NCI-H748 treated with DMSO at 0.1 percent for 48 hours (cell line): ENCODE results near the gene ZNF462.

ENCODE experiments used
- DNase-seq: peaks from one replicate; lab custom pipeline; 2025; lab: John Stamatoyannopoulos, UW

The ZNF462 gene

DNA sequence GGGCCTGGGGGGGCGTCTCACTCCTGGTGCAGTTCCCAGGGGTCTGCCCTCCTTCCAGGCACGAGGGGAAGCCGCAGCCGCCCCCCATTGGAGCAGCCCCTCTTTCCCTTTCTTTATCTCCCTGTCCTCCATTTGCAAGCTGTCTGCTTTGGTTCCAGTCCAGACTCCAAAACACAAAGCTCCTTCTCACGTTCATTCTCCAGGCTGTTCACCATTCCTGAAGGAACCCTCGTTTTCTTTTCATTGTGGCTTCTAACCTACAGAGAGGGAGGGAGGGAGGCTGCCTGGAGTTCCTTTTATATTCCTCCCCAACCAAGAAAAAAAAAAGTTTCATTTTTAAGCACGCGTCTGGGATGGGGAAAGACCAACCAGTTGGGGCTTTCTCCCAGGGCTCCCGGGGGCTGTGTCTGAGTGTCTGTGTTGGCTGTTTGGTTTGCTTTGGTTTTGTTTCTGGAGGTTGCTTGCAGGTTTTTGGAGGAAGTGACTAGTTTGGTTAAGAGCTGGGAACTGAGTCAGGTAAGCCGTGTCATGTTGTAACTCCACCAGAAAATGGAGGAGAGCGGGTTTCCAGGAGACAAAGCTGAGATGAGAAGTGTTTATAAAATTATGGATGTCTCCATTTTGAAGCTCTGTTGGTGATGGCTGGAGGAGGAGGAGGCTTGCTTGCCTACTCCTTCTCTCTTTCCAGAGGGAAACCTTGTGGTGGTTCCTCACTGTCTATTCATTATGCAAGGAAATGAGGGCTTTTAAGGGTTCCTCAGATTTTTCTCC, 1.6 kb downstream of the ZNF462 start:
- DNase-seq = peak; percentile 56

DNA sequence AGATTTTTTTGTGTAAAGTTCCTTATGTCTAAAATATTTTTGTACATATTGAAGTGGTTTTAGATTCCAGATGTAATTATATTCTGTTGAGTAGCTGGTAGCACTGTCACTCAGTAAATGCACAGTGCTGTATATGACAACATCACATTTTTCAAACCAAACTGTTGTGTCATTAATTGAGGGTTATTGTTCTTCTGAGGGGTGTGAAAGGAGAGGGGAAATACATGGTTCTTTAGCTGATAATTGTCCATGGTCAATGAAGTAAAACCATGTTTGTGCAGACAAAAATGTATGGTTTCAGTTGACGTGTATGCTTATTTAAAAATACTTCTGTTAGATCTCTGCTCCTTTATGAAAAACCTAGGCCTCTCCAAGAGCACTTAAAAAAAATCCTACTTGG, 3.3 kb downstream of the ZNF462 start:
- no peak for DNase-seq

DNA sequence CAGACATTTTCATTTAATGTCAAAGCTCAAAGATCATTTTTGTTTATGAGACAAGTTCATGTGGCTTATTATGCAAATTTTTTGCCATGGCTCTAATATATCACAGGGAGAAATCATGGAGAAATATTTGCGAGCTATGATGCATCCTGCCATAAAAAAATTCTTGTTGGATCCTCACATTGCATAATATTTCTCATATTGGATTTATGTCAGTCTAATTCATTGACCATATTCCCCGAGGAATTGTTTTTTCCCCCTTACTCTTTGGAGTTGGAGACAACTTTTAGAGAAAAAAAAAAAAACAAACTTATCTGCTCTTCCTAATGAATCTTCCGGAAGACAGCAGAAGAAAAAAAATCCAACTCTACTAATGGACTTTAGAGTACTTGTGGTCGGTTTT, 4.3 kb downstream of the ZNF462 start:
- DNase-seq = no peak

DNA sequence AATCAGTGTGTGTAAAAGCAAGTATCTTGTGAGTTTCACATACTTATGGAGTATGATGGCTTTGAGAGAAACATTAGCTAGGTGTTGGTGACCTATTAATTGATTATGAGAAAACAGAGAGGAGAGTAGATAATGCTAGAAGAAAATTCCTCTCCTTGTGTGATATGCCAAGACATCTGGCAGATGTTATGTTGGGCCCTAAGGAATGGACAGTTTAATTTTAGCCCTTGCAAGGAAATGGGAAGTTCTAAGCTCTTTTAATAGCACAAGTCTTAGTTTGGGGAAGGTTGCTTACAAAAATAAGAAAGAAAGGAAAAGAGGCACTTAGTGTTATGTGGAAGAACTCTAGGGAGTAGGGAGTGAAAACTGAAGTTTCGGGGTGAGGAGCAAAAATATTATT, 5.1 kb downstream of the ZNF462 start:
- no peak for DNase-seq

DNA sequence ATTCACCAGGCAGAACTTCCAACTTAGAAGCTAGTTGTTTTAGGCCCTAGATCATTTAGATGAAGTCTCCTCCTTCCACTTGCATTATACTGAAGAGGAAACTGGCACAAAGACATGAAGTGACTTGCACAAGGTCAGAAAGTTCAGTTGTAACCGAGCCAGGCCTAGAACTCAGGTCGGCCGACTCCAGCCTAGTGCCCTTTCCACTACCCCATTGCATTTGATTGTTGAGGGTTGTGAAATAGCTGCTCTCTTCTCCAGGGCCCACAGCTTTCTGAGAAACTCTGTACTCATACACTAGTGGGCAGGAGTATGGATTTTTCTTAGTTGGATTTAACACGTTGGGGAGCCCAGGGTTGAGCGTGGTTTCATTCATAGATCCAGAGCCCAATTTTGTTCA, 5.6 kb downstream of the ZNF462 start:
- no peak for DNase-seq

DNA sequence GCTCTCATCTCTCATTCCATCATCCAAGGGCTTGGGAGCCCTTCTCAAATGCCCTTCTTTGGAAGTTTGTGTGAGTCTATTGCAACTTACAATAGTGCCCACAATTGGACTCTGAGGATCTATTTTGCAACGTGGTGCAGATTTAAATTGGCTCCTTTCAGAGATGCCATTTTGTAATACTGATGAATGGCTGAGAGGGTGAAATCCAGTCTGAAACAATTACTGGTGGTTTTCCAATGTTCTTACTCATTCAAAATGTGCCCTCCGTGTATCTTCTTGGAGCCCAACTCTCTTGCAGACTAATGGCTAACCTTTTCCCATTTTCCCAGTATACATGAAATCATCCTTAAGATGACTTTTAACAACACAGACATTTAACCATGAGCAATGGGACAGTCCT, 6.1 kb downstream of the ZNF462 start:
- DNase-seq = no peak

DNA sequence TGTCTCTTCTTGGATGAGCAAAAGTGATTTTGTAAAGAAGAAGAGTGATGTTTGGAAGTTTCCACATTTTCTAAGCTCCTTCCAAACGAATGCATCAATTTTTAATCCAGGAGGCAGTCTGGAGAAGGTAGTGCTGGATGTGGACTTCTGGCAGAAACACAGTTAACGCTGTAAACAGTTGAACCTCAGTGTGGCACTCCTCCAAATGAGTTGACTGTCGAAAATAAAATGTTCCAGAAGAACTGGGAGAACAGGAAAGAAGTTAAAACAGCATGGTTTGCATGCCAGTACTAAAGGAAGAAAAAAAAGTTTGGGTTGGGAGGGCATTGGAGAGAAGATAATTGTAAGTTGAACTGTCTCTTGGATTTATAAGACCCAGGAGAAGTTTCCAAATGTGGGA, 6.5 kb downstream of the ZNF462 start:
- DNase-seq = no peak

DNA sequence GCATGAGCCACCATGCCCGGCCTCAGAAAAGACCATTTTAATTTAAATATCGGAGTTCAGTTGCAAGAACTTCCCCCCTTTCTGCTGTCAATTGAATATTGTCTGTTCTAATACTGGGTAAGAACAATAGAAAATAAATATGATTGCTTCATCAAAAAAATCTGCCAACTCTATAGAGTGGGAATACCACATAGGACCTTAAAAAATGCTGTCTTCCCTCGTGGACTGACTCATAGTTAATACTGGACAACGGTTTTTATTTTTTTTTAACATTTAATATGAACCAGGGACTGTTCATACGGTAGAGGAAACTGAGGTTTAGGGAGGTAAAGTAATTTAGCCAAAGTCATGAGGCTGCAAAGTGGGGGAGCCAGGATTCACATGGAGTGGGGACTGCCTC, 9.7 kb downstream of the ZNF462 start:
- no peak for DNase-seq

DNA sequence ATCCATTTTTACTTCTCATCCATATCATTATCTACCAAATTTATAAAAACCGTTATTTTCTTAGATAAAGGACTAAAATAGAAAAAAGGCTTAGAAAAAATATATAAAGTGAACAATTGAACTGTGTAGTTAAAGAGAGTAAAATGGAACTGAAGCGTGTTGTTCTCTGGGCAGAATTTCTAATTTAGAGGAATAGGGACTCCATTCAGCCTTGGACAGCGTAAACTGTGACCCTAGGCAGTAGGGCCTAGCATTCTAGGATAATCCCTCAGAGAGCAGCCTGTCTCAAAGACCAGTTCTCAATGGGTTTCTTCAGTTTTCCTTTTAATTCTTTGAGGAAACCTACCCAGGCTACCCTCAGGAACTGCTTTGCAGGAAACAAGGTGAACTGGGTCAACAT, 11.1 kb downstream of the ZNF462 start:
- DNase-seq = no peak

DNA sequence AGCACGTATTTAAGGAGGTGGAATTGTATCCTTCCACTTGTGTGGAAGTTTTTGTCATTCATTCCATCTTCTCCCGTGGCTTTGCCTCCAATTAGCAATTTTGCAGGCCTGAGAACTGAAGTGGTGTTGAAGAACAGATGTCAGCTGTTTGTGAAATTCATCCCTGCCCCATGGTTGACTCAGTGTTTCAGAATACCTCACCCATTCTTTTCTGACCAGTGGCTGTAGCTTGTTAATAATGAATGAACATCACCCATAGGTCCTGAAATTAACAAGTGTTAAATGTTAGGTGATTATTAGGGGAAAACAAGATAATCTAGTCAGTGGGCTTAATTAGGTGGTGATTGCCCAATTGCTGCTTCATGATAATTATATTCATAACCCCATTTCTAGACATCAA, 11.7 kb downstream of the ZNF462 start:
- DNase-seq = no peak

DNA sequence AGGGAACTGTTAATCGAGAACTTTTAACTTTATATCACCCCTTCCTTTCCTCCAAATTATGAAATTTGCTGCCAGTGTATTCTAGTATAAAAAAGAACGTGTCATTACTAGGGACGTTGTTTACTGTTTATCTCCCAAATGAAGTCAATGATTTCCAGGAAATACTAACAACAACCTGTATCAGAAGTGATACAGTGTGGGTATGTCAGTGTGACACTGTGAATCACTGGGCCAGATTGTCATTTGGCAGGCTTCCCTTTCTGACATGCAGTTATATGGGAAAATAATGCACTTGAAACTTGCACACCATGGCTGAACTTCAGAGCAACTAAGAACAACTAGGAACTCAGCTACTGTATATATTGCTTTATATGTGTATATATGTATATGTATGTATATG, 12.6 kb downstream of the ZNF462 start:
- DNase-seq = no peak

DNA sequence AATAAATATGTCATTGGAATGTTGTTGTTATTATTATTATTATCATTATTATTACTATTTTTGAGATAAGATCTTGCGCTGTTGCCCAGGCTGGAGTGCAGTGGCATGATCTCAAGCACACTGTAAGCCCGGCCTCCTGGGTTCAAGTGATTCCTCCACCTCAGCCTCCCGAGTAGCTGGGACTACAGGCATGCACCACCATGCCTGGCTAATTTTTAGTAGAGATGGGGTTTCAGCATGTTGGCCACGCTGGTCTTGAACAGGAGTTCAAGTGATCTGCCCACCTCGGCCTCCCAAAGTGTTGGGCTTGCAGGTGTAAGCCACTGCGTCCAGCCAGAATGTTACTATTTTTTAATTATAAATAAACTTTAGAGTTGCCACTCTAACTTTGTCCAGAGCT, 14.4 kb downstream of the ZNF462 start:
- no peak for DNase-seq

DNA sequence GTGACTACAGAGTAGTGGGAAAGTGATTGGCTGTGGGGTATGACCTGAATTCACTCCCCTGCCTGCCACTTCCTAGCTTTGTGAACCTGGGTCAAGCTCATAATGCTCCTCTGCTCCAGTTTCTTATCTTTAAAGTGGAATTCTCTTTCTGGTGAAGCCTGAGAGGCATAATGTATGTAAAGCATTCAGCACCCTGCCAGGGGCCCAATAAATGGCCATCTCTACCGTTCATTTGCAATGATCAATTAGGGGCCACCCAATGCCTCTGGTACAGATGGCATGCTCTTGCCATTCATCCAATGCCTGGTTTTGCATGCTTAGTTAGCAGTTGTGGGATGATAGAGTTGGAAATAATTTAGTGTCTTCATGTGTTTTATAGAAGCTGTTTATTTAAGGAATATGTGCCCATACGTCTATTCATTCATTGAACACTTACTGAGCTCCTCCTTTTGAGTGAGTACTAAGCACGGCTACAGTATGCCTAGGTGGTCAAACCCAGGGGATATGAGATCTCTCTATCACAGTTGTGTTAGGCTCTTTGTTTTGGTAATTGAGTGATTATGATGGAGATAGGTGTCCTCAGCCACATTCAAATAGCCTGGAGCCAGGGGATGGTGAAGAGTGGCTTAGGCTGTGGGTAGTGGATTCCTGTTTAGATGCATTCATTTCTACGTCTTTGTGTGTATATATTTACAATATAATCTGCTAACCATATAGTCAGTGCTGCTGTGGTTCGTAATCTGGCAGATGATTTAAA, 15.3 kb downstream of the ZNF462 start:
- DNase-seq = no peak

DNA sequence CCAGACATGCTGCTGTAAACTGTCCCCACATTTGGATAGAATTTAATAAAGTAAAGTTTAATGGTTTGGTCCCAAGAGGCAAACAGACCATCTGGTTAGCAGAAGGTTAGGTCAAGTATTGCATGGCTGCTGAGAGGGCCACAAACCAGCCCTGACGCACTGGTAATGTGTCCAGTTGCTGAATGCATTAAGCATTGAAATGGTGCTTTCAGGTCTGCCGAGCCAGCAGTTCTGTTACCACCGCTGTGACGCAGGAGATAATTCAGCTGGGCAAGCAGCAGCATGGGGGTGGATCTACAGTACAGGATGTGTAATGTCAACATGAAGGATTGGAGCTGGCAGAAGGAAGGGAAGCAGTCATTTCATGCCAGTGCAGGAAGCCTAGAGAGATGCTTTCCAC, 16.0 kb downstream of the ZNF462 start:
- DNase-seq = peak; percentile 56

DNA sequence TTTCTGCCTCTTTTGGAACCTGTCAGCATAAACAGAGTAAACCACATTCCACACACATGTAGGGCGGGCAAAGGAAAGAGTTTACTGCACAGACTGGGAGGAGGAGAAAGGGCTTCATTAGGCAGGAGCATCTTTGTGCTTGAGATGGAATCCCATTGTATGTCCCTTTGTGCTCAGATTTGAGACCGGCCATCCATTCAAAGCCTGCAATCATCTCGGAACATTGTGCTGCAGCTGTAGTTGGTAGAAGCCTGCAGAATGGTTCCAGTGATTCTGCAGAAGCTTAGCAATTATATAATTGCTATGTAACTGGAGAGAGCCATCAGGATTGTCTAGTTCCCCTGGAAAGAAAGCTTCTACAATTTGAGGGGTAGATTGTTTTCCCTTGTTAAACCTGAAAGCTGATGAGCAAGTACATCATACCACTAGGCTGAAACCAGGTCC, 16.5 kb downstream of the ZNF462 start:
- DNase-seq = no peak

DNA sequence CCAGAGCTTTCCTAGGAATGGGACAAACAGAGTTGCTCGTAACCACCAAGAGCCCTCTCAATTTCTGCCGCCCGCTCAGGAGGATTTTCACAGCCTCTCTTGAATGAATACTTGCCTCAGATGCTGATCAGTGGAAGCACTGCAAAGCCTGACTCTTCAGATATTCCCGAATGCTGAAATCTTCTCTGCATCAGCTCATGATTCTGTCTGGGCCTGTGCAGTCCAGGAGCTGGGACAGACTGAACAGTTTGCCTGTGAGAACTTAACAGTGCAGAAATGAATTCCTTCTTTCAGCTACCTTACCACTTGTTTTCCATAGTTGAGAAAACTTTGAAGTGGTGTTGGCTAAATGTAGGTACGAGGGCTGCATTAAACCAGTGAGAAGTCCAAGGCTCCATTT, 17.1 kb downstream of the ZNF462 start:
- DNase-seq = no peak

DNA sequence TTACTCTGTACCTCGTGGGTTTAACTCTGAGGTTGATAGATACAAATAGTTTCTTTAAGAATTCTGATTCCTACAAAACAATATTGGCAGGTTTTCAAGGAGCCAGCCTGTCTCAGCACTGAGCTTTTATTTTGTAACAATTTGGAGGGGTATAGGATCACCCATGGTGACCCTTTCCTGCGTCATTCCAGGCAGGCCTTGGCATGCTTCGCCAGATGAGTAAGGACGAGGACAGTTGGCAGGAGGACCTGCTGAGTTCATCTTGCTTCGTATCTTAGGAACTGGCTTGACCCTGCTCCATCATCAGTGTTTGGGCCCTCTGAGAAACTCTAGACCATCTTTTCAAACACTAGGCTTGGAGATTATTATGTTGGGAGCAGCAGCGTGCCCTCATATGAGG, 17.9 kb downstream of the ZNF462 start:
- no peak for DNase-seq

DNA sequence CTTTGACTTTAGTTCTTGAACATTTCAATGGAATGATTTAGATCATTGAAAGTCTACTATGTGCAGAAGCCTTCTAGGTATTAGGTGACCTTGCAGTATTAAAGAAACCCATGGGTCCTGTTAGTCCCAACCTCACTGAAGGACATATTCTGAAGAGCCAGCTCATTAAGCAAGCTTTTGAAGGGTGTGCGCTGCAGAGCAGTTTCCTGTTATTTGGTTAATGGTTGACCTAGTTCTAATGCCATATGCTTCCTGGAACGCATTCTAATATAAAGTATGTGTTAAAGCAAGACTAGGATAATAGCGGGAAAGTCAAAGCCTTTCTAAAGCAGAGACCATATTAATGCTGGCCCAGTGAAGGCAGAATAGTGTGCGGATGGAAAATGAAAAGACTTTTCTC, 20.1 kb downstream of the ZNF462 start:
- no peak for DNase-seq

DNA sequence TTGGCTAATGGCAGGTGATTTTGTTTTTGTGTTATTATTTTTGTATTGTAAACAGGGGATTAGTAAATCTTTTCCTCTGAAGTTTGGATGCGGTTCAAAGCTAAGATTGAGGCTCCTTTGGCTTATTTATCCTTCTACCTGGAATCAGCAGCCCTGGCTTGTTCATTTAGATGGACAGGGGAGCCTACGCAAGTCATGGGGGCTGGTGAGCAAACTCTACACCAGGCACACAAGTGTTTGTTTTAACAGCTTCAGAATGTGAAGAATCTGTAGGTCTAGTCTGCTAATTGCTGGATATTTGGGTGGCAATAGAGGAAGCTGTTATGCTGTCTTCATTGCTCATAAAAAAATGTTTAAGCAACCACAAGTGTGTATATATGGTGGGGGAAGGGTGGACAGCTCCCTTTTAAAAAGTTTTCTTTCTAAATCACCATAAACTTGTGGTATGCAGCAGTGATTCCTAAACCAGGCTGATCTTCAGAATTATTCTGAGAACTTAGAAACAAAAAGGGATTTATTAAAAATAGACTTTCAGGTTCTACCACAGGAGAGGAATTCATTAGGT, 20.7 kb downstream of the ZNF462 start:
- no peak for DNase-seq

DNA sequence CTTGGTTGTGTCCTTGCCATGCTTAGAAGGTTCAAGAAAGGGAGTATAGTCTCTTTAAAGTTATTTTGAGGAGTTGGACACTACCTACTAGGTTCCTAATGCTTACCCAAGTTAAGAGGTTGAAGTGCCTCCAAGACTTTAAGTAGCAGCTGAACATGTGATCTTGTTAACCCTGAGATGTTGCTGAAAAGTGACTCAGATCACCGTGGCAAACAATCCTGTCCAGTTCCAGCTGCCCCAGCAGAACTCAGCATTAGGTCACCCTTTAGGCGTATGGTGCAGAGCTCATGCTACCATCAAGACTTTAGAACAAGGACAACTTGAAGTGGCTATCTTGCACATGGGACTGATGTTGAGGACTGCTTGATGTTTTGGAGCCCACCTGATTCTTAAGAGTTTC, 22.5 kb downstream of the ZNF462 start:
- no peak for DNase-seq

DNA sequence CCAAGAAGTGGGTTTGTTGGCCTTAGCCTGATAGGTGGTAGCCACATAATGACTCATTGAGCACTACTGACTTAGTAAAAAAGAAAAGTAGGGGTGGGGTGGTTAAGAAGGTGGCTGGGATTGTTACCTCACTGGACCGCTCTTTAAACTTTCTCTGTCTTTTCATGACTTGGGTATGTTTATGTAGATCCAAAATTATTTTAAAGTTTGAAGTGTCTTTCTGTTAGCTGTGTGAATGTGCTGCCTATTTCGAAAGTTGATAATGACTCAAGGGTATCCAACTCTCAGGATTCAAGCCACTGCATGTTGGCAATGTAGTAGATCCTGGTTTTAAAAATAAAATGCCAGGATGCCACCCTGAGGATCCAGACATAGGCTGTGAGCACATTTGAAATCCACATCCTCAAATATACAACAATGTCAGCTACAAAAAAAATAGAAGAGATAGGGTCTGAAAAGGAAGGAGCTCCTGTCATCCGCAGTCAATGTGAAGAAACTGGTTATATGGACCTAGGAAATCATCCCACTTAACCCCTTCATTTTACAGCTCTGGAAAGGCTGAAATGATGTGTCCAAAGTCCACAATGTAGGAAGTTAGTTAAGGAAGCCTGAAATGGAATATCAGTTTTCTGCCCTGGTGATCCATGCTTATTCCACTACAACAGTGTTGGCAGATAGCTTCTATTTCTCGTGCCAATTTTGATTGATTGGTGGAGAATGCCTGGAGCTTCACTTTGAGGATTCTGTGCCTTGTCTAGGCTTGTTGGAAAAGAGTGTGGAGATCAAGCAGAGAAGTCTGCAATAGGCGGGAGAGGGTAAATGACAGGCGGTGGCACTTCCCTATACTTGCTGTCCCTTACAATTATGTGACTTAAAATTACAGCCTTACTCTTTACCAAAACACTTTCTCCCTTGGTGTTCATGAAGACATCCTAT, 23.4 kb downstream of the ZNF462 start:
- no peak for DNase-seq

DNA sequence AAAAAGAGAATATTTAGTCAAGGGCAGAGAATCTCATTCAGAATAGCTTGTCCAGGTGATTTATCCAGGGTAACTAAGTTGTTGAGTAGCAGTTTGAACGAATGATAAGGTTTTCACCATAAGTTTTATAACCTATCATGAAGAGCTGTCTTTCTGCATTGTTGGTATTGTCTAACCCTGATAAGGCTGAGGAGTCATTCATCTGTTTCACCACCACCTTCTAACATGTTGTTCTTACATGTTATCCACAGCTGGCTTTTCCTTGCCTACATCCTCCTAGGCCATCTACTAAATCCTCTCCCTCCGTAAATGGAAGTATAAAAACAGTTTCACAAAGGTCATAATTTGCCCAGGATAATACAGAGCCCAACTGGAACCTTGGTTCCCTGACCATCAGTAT, 24.1 kb downstream of the ZNF462 start:
- DNase-seq = no peak
